ENCODE measurements around the gene EHD4.

EHD4 gene

GRCh38 chr15:41914411-41914810 is 57.9 kb downstream of the EHD4 start:
- TF ChIP-seq CTCF (IDR thresholded peaks at IDR 0.05; ENCODE audit: low read depth, low read length, missing control alignments): no peak
- H3K4me3 ChIP-seq (ENCODE audit: low read depth, low read length): no peak overlapping the region
- no peak for DNase-seq (ENCODE audit: low read depth)

GRCh38 chr15:41913256-41913655 is 59.1 kb downstream of the EHD4 start:
- TF ChIP-seq CTCF (IDR thresholded peaks at IDR 0.05; ENCODE audit: low read depth, low read length, missing control alignments): no peak
- no peak for DNase-seq (ENCODE audit: low read depth)
- H3K4me3 ChIP-seq (ENCODE audit: low read depth, low read length): no peak overlapping the region

GRCh38 chr15:41911691-41912345 is 60.5 kb downstream of the EHD4 start:
- H3K4me3 ChIP-seq (ENCODE audit: low read depth, low read length): no peak overlapping the region
- TF ChIP-seq CTCF (IDR thresholded peaks at IDR 0.05; ENCODE audit: low read depth, low read length, missing control alignments): no peak
- DNase-seq (ENCODE audit: low read depth): no peak

- DNase-seq (ENCODE audit: low read depth): no peak
- H3K4me3 ChIP-seq (ENCODE audit: low read depth, low read length): no peak overlapping the region
- no peak for TF ChIP-seq CTCF (IDR thresholded peaks at IDR 0.05; ENCODE audit: low read depth, low read length, missing control alignments)
Observed at GRCh38 chr15:41908736-41909461, 63.5 kb downstream of the EHD4 start.

GRCh38 chr15:41907141-41907540 is 65.2 kb downstream of the EHD4 start:
- DNase-seq (ENCODE audit: low read depth): no peak
- H3K4me3 ChIP-seq (ENCODE audit: low read depth, low read length): no peak overlapping the region
- no peak for TF ChIP-seq CTCF (IDR thresholded peaks at IDR 0.05; ENCODE audit: low read depth, low read length, missing control alignments)

- H3K4me3 ChIP-seq (ENCODE audit: low read depth, low read length): no peak overlapping the region
- no peak for TF ChIP-seq CTCF (IDR thresholded peaks at IDR 0.05; ENCODE audit: low read depth, low read length, missing control alignments)
- no peak for DNase-seq (ENCODE audit: low read depth)
Observed at GRCh38 chr15:41906608-41907007, 65.7 kb downstream of the EHD4 start.
